ENCODE data around the gene TRIM33. TPM values are rescaled to one million over a fixed set of nuclear protein-coding genes. Genes with fewer than 3 reads are reported as not detected.

Gene TRIM33
- total and polyA plus RNA-seq, 2 of the 13 experiments (the other 11 are each of a cell fraction or from before 2014, with no cell fraction given): 35.5 to 42.2 TPM

DNA sequence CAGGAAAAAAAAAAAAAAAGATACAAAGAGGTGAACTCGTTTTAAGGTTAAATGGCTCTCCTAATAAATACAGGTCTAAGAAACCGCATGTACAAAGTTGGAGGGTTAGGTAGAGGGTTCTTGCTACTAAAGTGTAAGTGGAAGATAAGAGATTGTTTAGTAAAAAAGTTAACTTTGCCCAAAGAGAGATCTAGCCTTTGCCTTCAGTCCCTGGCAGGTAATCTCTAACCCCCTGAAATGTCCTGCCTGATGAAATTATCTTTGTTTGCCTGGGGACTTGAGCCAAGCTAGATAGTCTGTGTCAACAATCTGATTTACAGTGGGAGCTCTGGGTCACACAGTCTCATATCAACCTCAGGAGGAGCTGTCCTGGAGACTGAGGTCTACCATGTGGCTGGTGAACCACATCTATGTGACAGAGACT lies 57.6 kb downstream of the TRIM33 start (continued):
- TF ChIP-seq ZNF414 (CRISPR knock-in tag; IDR thresholded peaks at IDR 0.05) (0 out of 2 replicates have a peak, but pooled peaks have one; percentile 68), CREB1 (IDR thresholded peaks at IDR 0.05) (no peak), CREB1 (CRISPR knock-in tag; IDR thresholded peaks at IDR 0.05) (no peak), ZNF569 (CRISPR knock-in tag; IDR thresholded peaks at IDR 0.05; ENCODE audit: borderline replicate concordance) (no peak), ZNF335 (CRISPR knock-in tag; IDR thresholded peaks at IDR 0.05) (peak; percentile 44; the same call in 1 of the 2 replicates), ZNF850 (CRISPR knock-in tag; conservative IDR thresholded peaks at IDR 0.05) (no peak), ZSCAN9 (CRISPR knock-in tag; IDR thresholded peaks at IDR 0.05; ENCODE audit: borderline replicate concordance) (0 out of 2 replicates have a peak, but pooled peaks have one; percentile 26), STAG1 (CRISPR knock-in tag; IDR thresholded peaks at IDR 0.05) (peak; percentile 15; the same call in 1 of the 2 replicates), ZHX1 (CRISPR knock-in tag; IDR thresholded peaks at IDR 0.05; ENCODE audit: low read depth) (no peak), ZNF292 (CRISPR knock-in tag; IDR thresholded peaks at IDR 0.05; ENCODE audit: borderline replicate concordance, low read depth) (peak; percentile 73; the same call in 1 of the 2 replicates), SP5 (CRISPR knock-in tag; IDR thresholded peaks at IDR 0.05; ENCODE audit: borderline replicate concordance, low read depth) (no peak), SOX13 (IDR thresholded peaks at IDR 0.05) (peak; percentile 44; the same call in 1 of the 2 replicates), SOX13 (CRISPR knock-in tag; conservative IDR thresholded peaks at IDR 0.05 in 1 of 2, IDR thresholded peaks at IDR 0.05 in 1 of 2) (peak in 1 of 2 experiments; percentile 83; a peak in 2 of 4 replicates), MED8 (CRISPR knock-in tag; IDR thresholded peaks at IDR 0.05; ENCODE audit: insufficient replicate concordance) (no peak), ETV5 (CRISPR knock-in tag; IDR thresholded peaks at IDR 0.05; ENCODE audit: borderline replicate concordance) (peak; percentile 24; the same call in 1 of the 2 replicates), MEIS2 (CRISPR knock-in tag; IDR thresholded peaks at IDR 0.05) (peak; percentile 52; the same call in 1 of the 2 replicates), IKZF5 (CRISPR knock-in tag; IDR thresholded peaks at IDR 0.05) (peak; percentile 59; the same call in 1 of the 2 replicates)
- TF ChIP-seq, protein P1, sequence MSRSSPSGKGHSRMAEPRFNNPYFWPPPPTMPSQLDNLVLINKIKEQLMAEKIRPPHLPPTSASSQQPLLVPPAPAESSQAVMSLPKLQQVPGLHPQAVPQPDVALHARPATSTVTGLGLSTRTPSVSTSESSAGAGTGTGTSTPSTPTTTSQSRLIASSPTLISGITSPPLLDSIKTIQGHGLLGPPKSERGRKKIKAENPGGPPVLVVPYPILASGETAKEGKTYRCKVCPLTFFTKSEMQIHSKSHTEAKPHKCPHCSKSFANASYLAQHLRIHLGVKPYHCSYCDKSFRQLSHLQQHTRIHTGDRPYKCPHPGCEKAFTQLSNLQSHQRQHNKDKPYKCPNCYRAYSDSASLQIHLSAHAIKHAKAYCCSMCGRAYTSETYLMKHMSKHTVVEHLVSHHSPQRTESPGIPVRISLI (CRISPR knock-in tag; IDR thresholded peaks at IDR 0.05; ENCODE audit: borderline replicate concordance): peak; percentile 74; the same call in 1 of the 2 replicates
- TF ChIP-seq, protein P2, sequence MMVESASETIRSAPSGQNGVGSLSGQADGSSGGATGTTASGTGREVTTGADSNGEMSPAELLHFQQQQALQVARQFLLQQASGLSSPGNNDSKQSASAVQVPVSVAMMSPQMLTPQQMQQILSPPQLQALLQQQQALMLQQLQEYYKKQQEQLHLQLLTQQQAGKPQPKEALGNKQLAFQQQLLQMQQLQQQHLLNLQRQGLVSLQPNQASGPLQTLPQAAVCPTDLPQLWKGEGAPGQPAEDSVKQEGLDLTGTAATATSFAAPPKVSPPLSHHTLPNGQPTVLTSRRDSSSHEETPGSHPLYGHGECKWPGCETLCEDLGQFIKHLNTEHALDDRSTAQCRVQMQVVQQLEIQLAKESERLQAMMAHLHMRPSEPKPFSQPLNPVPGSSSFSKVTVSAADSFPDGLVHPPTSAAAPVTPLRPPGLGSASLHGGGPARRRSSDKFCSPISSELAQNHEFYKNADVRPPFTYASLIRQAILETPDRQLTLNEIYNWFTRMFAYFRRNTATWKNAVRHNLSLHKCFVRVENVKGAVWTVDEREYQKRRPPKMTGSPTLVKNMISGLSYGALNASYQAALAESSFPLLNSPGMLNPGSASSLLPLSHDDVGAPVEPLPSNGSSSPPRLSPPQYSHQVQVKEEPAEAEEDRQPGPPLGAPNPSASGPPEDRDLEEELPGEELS (CRISPR knock-in tag; IDR thresholded peaks at IDR 0.05): peak; percentile 88
- TF ChIP-seq, protein P3, sequence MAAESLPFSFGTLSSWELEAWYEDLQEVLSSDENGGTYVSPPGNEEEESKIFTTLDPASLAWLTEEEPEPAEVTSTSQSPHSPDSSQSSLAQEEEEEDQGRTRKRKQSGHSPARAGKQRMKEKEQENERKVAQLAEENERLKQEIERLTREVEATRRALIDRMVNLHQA (CRISPR knock-in tag; IDR thresholded peaks at IDR 0.05): no peak
